Smooth muscle cell of trachea (primary cell): ENCODE results near the gene TPSB2. TPM values are rescaled to one million over a fixed set of nuclear protein-coding genes. Genes with fewer than 3 reads are reported as not detected.

Experiments used
- total RNA-seq: library from RNA; depleted of rRNA; stranded (reverse); fragments of >200 nt; gene quantifications from 2 replicates; pipeline ENCODE4 v1.2.1, GENCODE V29; 2014

The TPSB2 gene
- total RNA-seq = not detected in 2 replicates

GRCh38 chr16:1230084-1230470 is at the start of gene TPSB2:
TSS of gene TPSB2 (minus strand) at chr16:1230184. CDS start at chr16:1229951, 233 bp downstream.

DNA sequence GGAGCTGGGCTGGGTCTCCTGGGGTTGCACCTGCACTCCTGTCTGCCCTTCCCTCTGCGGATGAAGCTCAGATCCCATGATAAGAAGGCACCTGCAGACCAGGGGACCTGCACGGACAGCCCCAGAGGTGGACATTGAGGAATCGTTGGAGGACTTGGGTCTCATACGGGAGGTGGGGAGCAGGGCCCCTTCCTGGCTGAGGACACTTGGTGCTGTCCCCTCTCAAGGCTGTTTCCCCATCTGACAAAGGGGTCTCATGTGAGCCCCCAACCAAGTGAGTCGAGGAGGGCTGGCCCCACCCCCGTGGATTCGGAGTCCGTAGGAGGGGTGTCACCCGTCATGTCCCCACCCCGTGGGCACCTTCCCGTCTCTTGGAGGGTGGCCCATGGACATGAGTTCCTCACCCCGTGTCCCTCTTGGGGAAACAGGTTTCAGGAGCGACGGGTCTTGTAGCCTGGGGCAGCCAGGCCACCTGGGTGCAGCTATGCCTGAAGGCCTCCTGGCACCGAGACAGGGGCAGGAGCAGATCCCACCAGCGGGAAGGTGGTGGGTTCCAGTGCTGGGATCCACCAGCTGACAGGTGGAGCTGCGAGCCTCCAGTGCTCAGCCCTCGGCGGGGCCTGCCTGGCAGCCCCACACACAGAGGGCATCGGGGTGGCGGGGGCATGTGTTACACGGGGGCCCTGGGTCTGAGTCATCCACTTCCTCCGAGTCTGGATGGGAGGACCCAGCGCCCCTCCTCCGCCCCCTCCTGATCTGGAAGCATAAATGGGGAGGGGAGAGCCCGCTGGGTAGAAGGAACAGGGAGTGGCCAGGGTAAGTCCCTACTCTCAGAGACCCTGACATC is 25.5 kb upstream of the TPSB2 start, which contains the start of gene TPSD1:
Gene TPSD1 (plus strand): TSS at position 794 of the 847 bp plus-strand sequence. CDS start 212 bp downstream, outside the sequence.

GRCh38 chr16:1240436-1240835 is 10.5 kb upstream of the TPSB2 start, which contains the start of gene TPSAB1:
TSS of gene TPSAB1 (plus strand) at chr16:1240705. CDS start at chr16:1240939, 234 bp downstream.

GRCh38 chr16:1225051-1225451 is 4.9 kb downstream of the TPSB2 start, which contains the start of gene TPSG1:
TSS of gene TPSG1 (minus strand) at chr16:1225268. CDS start at chr16:1225252, 16 bp downstream.

Other genes with a start within 250 kb of the TPSB2 start
- gene SOX8, start 248.4 kb downstream of the TPSB2 start, total RNA-seq = under 0.01 and 0.17 TPM in 2 replicates
- gene SSTR5, start 157.4 kb downstream of the TPSB2 start, total RNA-seq = not detected in 2 replicates
- not detected in 2 replicates for gene C1QTNF8, start 133.9 kb downstream of the TPSB2 start, total RNA-seq
- 0.15 and 0.33 TPM in 2 replicates for gene CACNA1H, start 77.1 kb downstream of the TPSB2 start, total RNA-seq
- not detected in 2 replicates for gene TPSG1, start 4.9 kb downstream of the TPSB2 start, total RNA-seq
- gene TPSAB1, start 10.5 kb upstream of the TPSB2 start, total RNA-seq = not detected in 2 replicates
- gene TPSD1, start 25.9 kb upstream of the TPSB2 start, total RNA-seq = not detected in 2 replicates
- 54.7 and 83.8 TPM in 2 replicates for gene UBE2I, start 79.5 kb upstream of the TPSB2 start, total RNA-seq
- 1.5 and 1.9 TPM in 2 replicates for gene BAIAP3, start 103.5 kb upstream of the TPSB2 start, total RNA-seq
- gene TSR3, start 121.7 kb upstream of the TPSB2 start, total RNA-seq = 91.6 and 98.8 TPM in 2 replicates
- gene GNPTG, start 121.7 kb upstream of the TPSB2 start, total RNA-seq = 43.3 and 81.2 TPM in 2 replicates
- 11.2 and 12.1 TPM in 2 replicates for gene UNKL, start 184.5 kb upstream of the TPSB2 start, total RNA-seq
- 8.6 and 12.8 TPM in 2 replicates for gene UQCC4, start 190.6 kb upstream of the TPSB2 start, total RNA-seq
- 0.17 TPM in 1 of 2 replicates, not detected in the other for gene PERCC1, start 200.9 kb upstream of the TPSB2 start, total RNA-seq
- 0.29 and 0.66 TPM in 2 replicates for gene CCDC154, start 214.4 kb upstream of the TPSB2 start, total RNA-seq
- 71.4 and 169 TPM in 2 replicates for gene CLCN7, start 244.8 kb upstream of the TPSB2 start, total RNA-seq